A549 (cell line): ENCODE data around the gene SYT3. TPM values are rescaled to one million over a fixed set of nuclear protein-coding genes. Genes with fewer than 3 reads are reported as not detected.

Source experiments
- ATAC-seq, 2 experiments: fragments of 200-7000 bp in 1 of 2; fragments of >200 bp in 1 of 2; cut with Nextera tagmentation in 1 of 2; cut with Tn5 transposase in 1 of 2; 3 replicates each; pipeline versions ENCODE4 v1.8.0 to v1.9.1; 2018 to 2020; ENCODE audit warnings: mild to moderate bottlenecking in 1 of 2, moderate library complexity in 1 of 2
- CTCF ChIA-PET: fragments of 300-600 bp; sonication (Branson Sonifier 250); formaldehyde crosslinking; extraction: SDS; loops from one replicate; lab custom pipeline; 2021; ENCODE audit warnings: antibody characterized with exemption, inconsistent platforms; lab: Yijun Ruan, JAX
- POLR2A ChIA-PET: fragments of 350-600 bp; formaldehyde crosslinking; extraction: SDS; loops from one replicate; lab custom pipeline; 2021; ENCODE audit warnings: antibody characterized with exemption, inconsistent platforms; lab: Yijun Ruan, JAX
- DNase-seq, 2 experiments: peaks; one replicate each; pipeline versions ENCODE4 v3.0.0 to v3.0.0-alpha.2; 2011 to 2016; ENCODE audit warnings: low read depth in 1 of 2, low spot score in 1 of 2
- FAIRE-seq: peaks from 2 replicates; lab custom pipeline; 2011; peaks lifted over from hg19 to GRCh38; lab: Jason Lieb, UNC
- H3K27ac ChIP-seq, 2 experiments: fragments of >200 bp; sonication (Bioruptor Twin); formaldehyde crosslinking; 3 replicates each; pipeline ENCODE4 v1.5.1; 2016 to 2017
- H3K4me1 ChIP-seq: fragments of >200 bp; sonication (Bioruptor Twin); formaldehyde crosslinking; 3 replicates; pipeline ENCODE4 v1.6.1; 2016
- H3K4me2 ChIP-seq: fragments of >200 bp; sonication (Bioruptor Twin); formaldehyde crosslinking; 3 replicates; pipeline ENCODE4 v1.6.1; 2016
- H3K4me3 ChIP-seq: fragments of >200 bp; sonication (Bioruptor Twin); formaldehyde crosslinking; 3 replicates; pipeline ENCODE4 v1.5.1; 2016
- H3K9me3 ChIP-seq: fragments of >200 bp; sonication (Bioruptor Twin); formaldehyde crosslinking; 3 replicates; pipeline ENCODE4 v1.6.1; 2016
- CEBPB ChIP-seq, 2 experiments: fragments of >200 bp in 1 of 2; sonication (Bioruptor Twin) in 1 of 2; formaldehyde crosslinking in 1 of 2; IDR thresholded peaks; 2 replicates each; pipeline ENCODE4 v1.6.1; 2012 to 2016
- E2F6 ChIP-seq: IDR thresholded peaks from 2 replicates; pipeline ENCODE4 v1.6.1; 2012; ENCODE audit warnings: low read depth, borderline replicate concordance
- EHF ChIP-seq: fragments of 250-450 bp; sonication (Bioruptor Pico); IDR thresholded peaks from 2 replicates; pipeline ENCODE4 v1.5.0; 2020; ENCODE audit warnings: mild to moderate bottlenecking
- EHMT2 ChIP-seq: fragments of 200-600 bp; sonication (generic); IDR thresholded peaks from 2 replicates; pipeline ENCODE4 v1.6.1; 2016; ENCODE audit warnings: antibody characterized with exemption, low read depth, mild to moderate bottlenecking, moderate library complexity
- FOXS1 ChIP-seq: fragments of 250-450 bp; sonication (Bioruptor Pico); IDR thresholded peaks from 2 replicates; pipeline ENCODE4 v1.5.0; 2020; ENCODE audit warnings: mild to moderate bottlenecking, moderate library complexity
- GATA3 ChIP-seq: IDR thresholded peaks from 2 replicates; pipeline ENCODE4 v1.6.1; 2012; ENCODE audit warnings: borderline replicate concordance
- HES2 ChIP-seq: fragments of >200 bp; sonication (Bioruptor Twin); formaldehyde crosslinking; IDR thresholded peaks from 2 replicates; pipeline ENCODE4 v1.6.1; 2016
- HEYL ChIP-seq: fragments of 250-450 bp; sonication (Bioruptor Pico); IDR thresholded peaks from 2 replicates; pipeline ENCODE4 v1.8.0; 2021; ENCODE audit warnings: mild to moderate bottlenecking, moderate library complexity
- JUNB ChIP-seq: fragments of >200 bp; sonication (Bioruptor Twin); formaldehyde crosslinking; IDR thresholded peaks from 2 replicates; pipeline ENCODE4 v1.6.1; 2016
- KDM5A ChIP-seq: fragments of 200-600 bp; sonication (generic); IDR thresholded peaks from 2 replicates; pipeline ENCODE4 v1.6.1; 2016; ENCODE audit warnings: antibody characterized with exemption, mild to moderate bottlenecking
- PBX3 ChIP-seq: IDR thresholded peaks from 2 replicates; pipeline ENCODE4 v1.6.1; 2012
- PHF8 ChIP-seq: fragments of 200-600 bp; sonication (generic); IDR thresholded peaks from 2 replicates; pipeline ENCODE4 v1.6.1; 2016; ENCODE audit warnings: low read depth, mild to moderate bottlenecking, antibody characterized with exemption, moderate library complexity, borderline replicate concordance
- POLR2A ChIP-seq: IDR thresholded peaks from 2 replicates; pipeline ENCODE4 v1.6.1; 2012; ENCODE audit warnings: mild to moderate bottlenecking, low read length
- RAD21 ChIP-seq, 2 experiments: fragments of >200 bp in 1 of 2; sonication (Bioruptor Twin) in 1 of 2; formaldehyde crosslinking in 1 of 2; IDR thresholded peaks in 1 of 2; conservative IDR thresholded peaks in 1 of 2; 2 replicates in 1 of 2; 3 replicates in 1 of 2; pipeline ENCODE4 v1.6.1; 2012 to 2018; ENCODE audit warnings: inconsistent platforms in 1 of 2
- RCOR1 ChIP-seq: fragments of 150-350 bp; IDR thresholded peaks from 2 replicates; pipeline ENCODE4 v1.6.1; 2014; ENCODE audit warnings: antibody characterized with exemption, low read length, low read depth
- REST ChIP-seq: fragments of 200-600 bp; sonication (generic); IDR thresholded peaks from 2 replicates; pipeline ENCODE4 v1.6.1; 2016; ENCODE audit warnings: antibody characterized with exemption, mild to moderate bottlenecking, moderate library complexity
- RFX5 ChIP-seq: fragments of 450-650 bp; IDR thresholded peaks from 2 replicates; pipeline ENCODE4 v1.7.1; 2014; ENCODE audit warnings: antibody characterized with exemption, mild to moderate bottlenecking, moderate library complexity
- TFCP2L1 ChIP-seq: fragments of 250-450 bp; sonication (Bioruptor Pico); IDR thresholded peaks from 2 replicates; pipeline ENCODE4 v1.5.0; 2021; ENCODE audit warnings: mild to moderate bottlenecking
- USF2 ChIP-seq: fragments of 450-650 bp; IDR thresholded peaks from 2 replicates; pipeline ENCODE4 v1.6.1; 2014; ENCODE audit warnings: antibody characterized with exemption
- ZFP36 ChIP-seq: fragments of 450-650 bp; IDR thresholded peaks from 2 replicates; pipeline ENCODE4 v1.6.1; 2014; ENCODE audit warnings: borderline replicate concordance; ENCODE audit not compliant: partially characterized antibody
- ZNF302 ChIP-seq: fragments of 250-450 bp; sonication (Bioruptor Pico); IDR thresholded peaks from 2 replicates; pipeline ENCODE4 v1.9.0; 2021; ENCODE audit warnings: inconsistent platforms, mild to moderate bottlenecking, moderate library complexity
- ZSCAN20 ChIP-seq: fragments of 250-450 bp; sonication (Bioruptor Pico); IDR thresholded peaks from 2 replicates; pipeline ENCODE4 v1.8.0; 2022; ENCODE audit warnings: mild to moderate bottlenecking, moderate library complexity
- WGBS: methylation state at CpG from one replicate; pipeline ENCODE4 v1.1.6; 2017; ENCODE audit errors: missing lambda C conversion rate; 5-methylcytosine and 5-hydroxymethylcytosine counted together
- polyA plus RNA-seq, 4 experiments: library from polyadenylated mRNA; depleted of rRNA in 3 of 4; stranded (reverse); fragments of >200 nt; fragmentation: RNase III in 1 of 4; extraction: RNeasy Plus Mini Kit Qiagen cat#74134 plus additional on column Dnase treatment in 1 of 4; gene quantifications; 2 replicates in 3 of 4; 3 replicates in 1 of 4; pipeline ENCODE4 v1.2.3, GENCODE V29; 2011 to 2017

Gene SYT3
- polyA plus RNA-seq, 2 of the 4 experiments (the other 2 are of a cell fraction): 0.25 to 1.1 TPM

GRCh38 chr19:50677636-50678035, 38.0 kb upstream of the SYT3 start:
- POLR2A ChIA-PET: no interaction called here
- 34% methylated on average over 5 of the region's 5 CpGs for WGBS
- no peak for FAIRE-seq

GRCh38 chr19:50676625-50677197, 37.0 kb upstream of the SYT3 start:
- Histone ChIP-seq H3K27ac (no peak overlapping the region), H3K4me2 (no peak overlapping the region), H3K4me3 (no peak overlapping the region), H3K9me3 (peaks cover 5% of the 10 kb centered on the region; the same call in 2 of the 3 replicates), H3K4me1 (no peaks in the 10 kb centered on the region)
- no peak for ATAC-seq
- DNase-seq: no peak
- FAIRE-seq: no peak
- POLR2A ChIA-PET: no interaction called here
- CTCF ChIA-PET: interaction anchor here (0.6 to 1.3 kb wide), 4 partner anchors 96 to 245 kb away, joined by 3 read pairs; no protein-coding TSS in a partner anchor
- 11% methylated on average over 1 of the region's 1 CpG for WGBS
- TF ChIP-seq HES2 (no peak), E2F6 (no peak), ZSCAN20 (CRISPR knock-in tag) (no peak), JUNB (no peak), USF2 (no peak), PBX3 (no peak)

More at GRCh38 chr19:50677636-50678035, 38.0 kb upstream of the SYT3 start:
- peaks cover 5% of the 10 kb centered on the region; the same call in 2 of the 3 replicates for H3K9me3 ChIP-seq
- CTCF ChIA-PET: interaction anchor here (0.7 kb wide), 1 partner anchor 121 kb away, joined by 4 read pairs; no protein-coding TSS in a partner anchor
- H3K4me1 ChIP-seq: no peaks in the 10 kb centered on the region
- no peak for DNase-seq
- TF ChIP-seq ZFP36 (no peak), RCOR1 (no peak), CEBPB (IDR thresholded peaks at IDR 0.05) (no peak), POLR2A (no peak), TFCP2L1 (CRISPR knock-in tag) (no peak), PHF8 (no peak), RFX5 (no peak), GATA3 (no peak), HEYL (CRISPR knock-in tag) (no peak), FOXS1 (CRISPR knock-in tag) (no peak), EHF (CRISPR knock-in tag) (no peak), EHMT2 (no peak), REST (no peak), E2F6 (no peak), RAD21 (conservative IDR thresholded peaks at IDR 0.05 in 1 of 2, IDR thresholded peaks at IDR 0.05 in 1 of 2) (no peak), ZNF302 (CRISPR knock-in tag) (no peak), KDM5A (no peak)
- H3K27ac ChIP-seq: no peak overlapping the region
- no peak overlapping the region for H3K4me3 ChIP-seq
- no peak for ATAC-seq
- H3K4me2 ChIP-seq: no peak overlapping the region
